ENCODE results near the gene METTL15. TPM values are rescaled to one million over a fixed set of nuclear protein-coding genes. Genes with fewer than 3 reads are reported as not detected.

METTL15 gene
- total and polyA plus RNA-seq, 2 experiments from 2014 or later = 9.0 to 19.8 TPM

- TF ChIP-seq CTCF (conservative IDR thresholded peaks at IDR 0.05; ENCODE audit: low read depth in 2 of 2) (no peak), EZH2 (IDR thresholded peaks at IDR 0.05; ENCODE audit: low read depth, unreplicated experiment) (no peak), ZNF331 (CRISPR knock-in tag; IDR thresholded peaks at IDR 0.05; ENCODE audit: low read depth) (no peak), NANOG (IDR thresholded peaks at IDR 0.05; ENCODE audit: borderline replicate concordance) (no peak)
Measured at GRCh38 chr11:28071305-28071704, 36.9 kb upstream of the METTL15 start (continued).

GRCh38 chr11:28072321-28072720 is 35.9 kb upstream of the METTL15 start:
- no peak overlapping the region for H3K27ac ChIP-seq (ENCODE audit: low read depth)
- no peaks in the 10 kb centered on the region for H3K27me3 Mint-ChIP-seq (ENCODE audit: insufficient read depth, low read depth, poor library complexity)
- H3K27me3 ChIP-seq (ENCODE audit: insufficient read depth) = no peaks in the 10 kb centered on the region
- no peaks in the 10 kb centered on the region for H3K4me1 ChIP-seq (ENCODE audit: insufficient read depth)
- DNase-seq (ENCODE audit: low spot score) (no peak), ATAC-seq (no peak)
- no peaks in the 10 kb centered on the region for H3K4me1 Mint-ChIP-seq
- H2AFZ ChIP-seq = no peak overlapping the region
- H3K4me3 Mint-ChIP-seq = no peak overlapping the region
- no peaks in the 10 kb centered on the region for H3K79me2 ChIP-seq (replicated peaks; ENCODE audit: insufficient read depth)
- peak overlapping the region; percentile 54; the same call in 1 of the 2 replicates for H3K27ac Mint-ChIP-seq
- H3K4me3 ChIP-seq = no peak overlapping the region
- no peaks in the 10 kb centered on the region for H3K9me3 Mint-ChIP-seq
- H3K36me3 Mint-ChIP-seq (ENCODE audit: low read depth) = peaks cover 10% of the 10 kb centered on the region; the same call in 1 of the 3 replicates
- H3K9me2 ChIP-seq (ENCODE audit: insufficient read depth) = no peaks in the 10 kb centered on the region
- H3K4me2 ChIP-seq = no peak overlapping the region
- H3F3A ChIP-seq (replicated peaks; ENCODE audit: low read depth) = no peaks in the 10 kb centered on the region
- no peaks in the 10 kb centered on the region; the same call in 1 of the 2 replicates for H4K20me1 ChIP-seq (replicated peaks; ENCODE audit: insufficient read depth)
- H3K36me3 ChIP-seq (ENCODE audit: insufficient read depth) = peaks cover 6% of the 10 kb centered on the region
- TF ChIP-seq JUNB (IDR thresholded peaks at IDR 0.05; ENCODE audit: unreplicated experiment) (no peak), EZH2phosphoT487 (IDR thresholded peaks at IDR 0.05; ENCODE audit: unreplicated experiment) (no peak), ETS1 (IDR thresholded peaks at IDR 0.05) (no peak)

- no peaks in the 10 kb centered on the region for H3K27me3 ChIP-seq (ENCODE audit: insufficient read depth)
- DNase-seq (ENCODE audit: low spot score) (no peak), ATAC-seq (no peak)
- H3K79me2 ChIP-seq (replicated peaks; ENCODE audit: insufficient read depth) = no peaks in the 10 kb centered on the region
- H3K4me3 Mint-ChIP-seq = no peak overlapping the region
- no peaks in the 10 kb centered on the region for H3K4me1 ChIP-seq (ENCODE audit: insufficient read depth)
- H3K36me3 ChIP-seq (ENCODE audit: insufficient read depth) = peaks cover 23% of the 10 kb centered on the region
- no peak overlapping the region for H3K27ac Mint-ChIP-seq
- no peaks in the 10 kb centered on the region; the same call in 1 of the 2 replicates for H4K20me1 ChIP-seq (replicated peaks; ENCODE audit: insufficient read depth)
- no peak overlapping the region for H3K4me2 ChIP-seq
- H3K27ac ChIP-seq (ENCODE audit: low read depth) = no peak overlapping the region
- H3K9me2 ChIP-seq (ENCODE audit: insufficient read depth) = no peaks in the 10 kb centered on the region
- no peaks in the 10 kb centered on the region for H3K4me1 Mint-ChIP-seq
- H3K4me3 ChIP-seq = no peak overlapping the region
- H3F3A ChIP-seq (replicated peaks; ENCODE audit: low read depth) = no peaks in the 10 kb centered on the region
- H3K9me3 Mint-ChIP-seq = no peaks in the 10 kb centered on the region
- peaks cover 18% of the 10 kb centered on the region; the same call in 2 of the 3 replicates for H3K36me3 Mint-ChIP-seq (ENCODE audit: low read depth)
- H2AFZ ChIP-seq = no peak overlapping the region
- no peaks in the 10 kb centered on the region for H3K27me3 Mint-ChIP-seq (ENCODE audit: insufficient read depth, low read depth, poor library complexity)
- TF ChIP-seq POLR2AphosphoS5 (IDR thresholded peaks at IDR 0.05; ENCODE audit: low read depth) = no peak
- TF ChIP-seq CTCF (conservative IDR thresholded peaks at IDR 0.05; ENCODE audit: low read depth in 2 of 2) = no peak
- no peak for TF ChIP-seq STAT1 (IDR thresholded peaks at IDR 0.05; ENCODE audit: unreplicated experiment)
- no peak for TF ChIP-seq ETS1 (IDR thresholded peaks at IDR 0.05)
- no peak for TF ChIP-seq ZNF114 (CRISPR knock-in tag; IDR thresholded peaks at IDR 0.05)
- TF ChIP-seq EZH2 (IDR thresholded peaks at IDR 0.05; ENCODE audit: low read depth, unreplicated experiment) = no peak
- no peak for TF ChIP-seq JUNB (IDR thresholded peaks at IDR 0.05; ENCODE audit: unreplicated experiment)
Measured at GRCh38 chr11:28077521-28077920, 30.7 kb upstream of the METTL15 start.

All from GM23338 (cell line).